Memory B cell (primary cell): ENCODE results near the gene DGKZ.
A peak's percentile ranks its signal among the peaks of the same experiment; 100 is the strongest.
"Not testable (repeated sequence)": the region's sequence is repeated elsewhere in the genome, so short reads cannot be mapped to it uniquely, and the experiment has no call there.

Experiments used
- ATAC-seq: fragments of 150-1000 bp; cut with Tn5 transposase; 2 replicates; pipeline ENCODE4 v1.10.0; 2021; ENCODE audit warnings: low read depth, mild to moderate bottlenecking, moderate library complexity
- DNase-seq, 2 donors: peaks; one replicate each; pipeline ENCODE4 v3.0.0; 2022; ENCODE audit warnings: low spot score in 2 of 2
- H3K27ac Mint-ChIP-seq: one replicate; pipeline ENCODE4 v1.8.0; 2022; ENCODE audit warnings: mild to moderate bottlenecking, moderate library complexity, mixed read lengths
- H3K27me3 Mint-ChIP-seq: one replicate; pipeline ENCODE4 v1.8.0; 2022; ENCODE audit warnings: mixed read lengths
- H3K36me3 Mint-ChIP-seq: one replicate; pipeline ENCODE4 v1.8.0; 2022; ENCODE audit warnings: mild to moderate bottlenecking, mixed read lengths
- H3K4me1 Mint-ChIP-seq: one replicate; pipeline ENCODE4 v1.8.0; 2022; ENCODE audit warnings: mixed read lengths
- H3K4me3 Mint-ChIP-seq: one replicate; pipeline ENCODE4 v1.8.0; 2022; ENCODE audit warnings: mild to moderate bottlenecking, moderate library complexity, mixed read lengths
- H3K9me3 Mint-ChIP-seq: one replicate; pipeline ENCODE4 v1.8.0; 2022; ENCODE audit warnings: mixed read lengths

DGKZ gene

GRCh38 chr11:46373787-46374740 lies 26.8 kb downstream of the DGKZ start:
- no peaks in the 10 kb centered on the region for H3K9me3 Mint-ChIP-seq
- no peak overlapping the region for H3K27ac Mint-ChIP-seq
- H3K27me3 Mint-ChIP-seq: no peaks in the 10 kb centered on the region
- DNase-seq (no peak), ATAC-seq (no peak)
- H3K36me3 Mint-ChIP-seq: peaks cover 20% of the 10 kb centered on the region
- H3K4me3 Mint-ChIP-seq: no peak overlapping the region
- no peaks in the 10 kb centered on the region for H3K4me1 Mint-ChIP-seq

GRCh38 chr11:46374815-46375214 lies 27.6 kb downstream of the DGKZ start:
- no peaks in the 10 kb centered on the region for H3K9me3 Mint-ChIP-seq
- ATAC-seq (no peak), DNase-seq (no peak)
- no peaks in the 10 kb centered on the region for H3K4me1 Mint-ChIP-seq
- H3K27ac Mint-ChIP-seq: no peak overlapping the region
- H3K4me3 Mint-ChIP-seq: no peak overlapping the region
- no peaks in the 10 kb centered on the region for H3K27me3 Mint-ChIP-seq
- peaks cover 20% of the 10 kb centered on the region for H3K36me3 Mint-ChIP-seq

- no peak for DNase-seq
- Mint-ChIP-seq H3K4me3 (no peak overlapping the region), H3K4me1 (peaks cover 2% of the 10 kb centered on the region), H3K9me3 (no peaks in the 10 kb centered on the region), H3K36me3 (peaks cover 20% of the 10 kb centered on the region), H3K27me3 (no peaks in the 10 kb centered on the region), H3K27ac (no peak overlapping the region)
- no peak for ATAC-seq
These were observed 28.3 kb downstream of the DGKZ start for GRCh38 chr11:46375392-46376101.

GRCh38 chr11:46376258-46377050 lies 29.2 kb downstream of the DGKZ start:
- H3K4me1 Mint-ChIP-seq: peaks cover 2% of the 10 kb centered on the region
- H3K36me3 Mint-ChIP-seq: peaks cover 20% of the 10 kb centered on the region
- no peaks in the 10 kb centered on the region for H3K9me3 Mint-ChIP-seq
- H3K4me3 Mint-ChIP-seq: no peak overlapping the region
- H3K27ac Mint-ChIP-seq: no peak overlapping the region
- ATAC-seq: no peak
- no peak for DNase-seq
- no peaks in the 10 kb centered on the region for H3K27me3 Mint-ChIP-seq

GRCh38 chr11:46377290-46377689 lies 30.0 kb downstream of the DGKZ start:
- Mint-ChIP-seq H3K27ac (no peak overlapping the region), H3K4me3 (no peak overlapping the region), H3K27me3 (no peaks in the 10 kb centered on the region)

GRCh38 chr11:46377831-46378230 lies 30.6 kb downstream of the DGKZ start:
- Mint-ChIP-seq H3K4me3 (no peak overlapping the region), H3K27me3 (no peaks in the 10 kb centered on the region), H3K4me1 (peaks cover 7% of the 10 kb centered on the region), H3K36me3 (peaks cover 17% of the 10 kb centered on the region), H3K27ac (no peak overlapping the region), H3K9me3 (no peaks in the 10 kb centered on the region)
- ATAC-seq: no peak
- DNase-seq: no peak

More at GRCh38 chr11:46377290-46377689, 30.0 kb downstream of the DGKZ start:
- ATAC-seq (no peak), DNase-seq (no peak)
- Mint-ChIP-seq H3K9me3 (no peaks in the 10 kb centered on the region), H3K4me1 (peaks cover 7% of the 10 kb centered on the region), H3K36me3 (peaks cover 19% of the 10 kb centered on the region)

- ATAC-seq (no peak), DNase-seq (no peak)
- no peak overlapping the region for H3K4me3 Mint-ChIP-seq
- no peak overlapping the region for H3K27ac Mint-ChIP-seq
- H3K9me3 Mint-ChIP-seq: no peaks in the 10 kb centered on the region
- H3K27me3 Mint-ChIP-seq: no peaks in the 10 kb centered on the region
- H3K36me3 Mint-ChIP-seq: peaks cover 17% of the 10 kb centered on the region
- peaks cover 7% of the 10 kb centered on the region for H3K4me1 Mint-ChIP-seq
These were observed 31.0 kb downstream of the DGKZ start for GRCh38 chr11:46378296-46378695.

- H3K27ac Mint-ChIP-seq: no peak overlapping the region
- peaks cover 17% of the 10 kb centered on the region for H3K36me3 Mint-ChIP-seq
- DNase-seq (no peak), ATAC-seq (no peak)
- H3K4me1 Mint-ChIP-seq: peaks cover 7% of the 10 kb centered on the region
- peaks cover 4% of the 10 kb centered on the region for H3K27me3 Mint-ChIP-seq
- H3K4me3 Mint-ChIP-seq: peak overlapping the region; percentile 67
- no peaks in the 10 kb centered on the region for H3K9me3 Mint-ChIP-seq
These were observed 31.7 kb downstream of the DGKZ start for GRCh38 chr11:46378811-46379481.

- not testable (repeated sequence) for ATAC-seq, H3K27me3 Mint-ChIP-seq, H3K9me3 Mint-ChIP-seq, H3K4me1 Mint-ChIP-seq, H3K27ac Mint-ChIP-seq, DNase-seq
- Mint-ChIP-seq H3K4me3 (peak overlapping the region; percentile 67), H3K36me3 (peaks cover 17% of the 10 kb centered on the region)
These were observed 32.4 kb downstream of the DGKZ start for GRCh38 chr11:46379482-46380293.

- DNase-seq (no peak), ATAC-seq (peak; percentile 59)
- Mint-ChIP-seq H3K4me3 (peak overlapping the region; percentile 81), H3K27ac (no peak overlapping the region), H3K27me3 (peaks cover 12% of the 10 kb centered on the region), H3K4me1 (peaks cover 7% of the 10 kb centered on the region), H3K36me3 (peaks cover 14% of the 10 kb centered on the region), H3K9me3 (no peaks in the 10 kb centered on the region)
These were observed 33.2 kb downstream of the DGKZ start for GRCh38 chr11:46380340-46381047.

GRCh38 chr11:46381048-46381818 lies 34.0 kb downstream of the DGKZ start, which contains the start of gene MDK:
Gene MDK, plus strand, starts transcription at chr11:46381669. Its CDS starts 389 bp downstream, at chr11:46382058.
- peaks cover 7% of the 10 kb centered on the region for H3K4me1 Mint-ChIP-seq
- DNase-seq: no peak
- H3K27me3 Mint-ChIP-seq: peaks cover 18% of the 10 kb centered on the region

More at GRCh38 chr11:46381048-46381818, 34.0 kb downstream of the DGKZ start, which contains the start of gene MDK:
- ATAC-seq: peak; percentile 27
- Mint-ChIP-seq H3K27ac (no peak within 1 kb of the TSS), H3K4me3 (peak within 1 kb of the TSS; percentile 81), H3K9me3 (no peaks in the 10 kb centered on the region), H3K36me3 (peaks cover 14% of the 10 kb centered on the region)
